Erythroblast (primary cell): ENCODE data around the gene ALKBH3.

Experiments
- DNase-seq, 2 experiments: peaks; one replicate each; lab custom pipeline; 2025; lab: John Stamatoyannopoulos, UW
- GATA1 ChIP-seq: IDR thresholded peaks from 2 replicates; pipeline ENCODE4 v1.6.1; 2011; ENCODE audit warnings: low read depth, mild to moderate bottlenecking, control low read depth, low read length, moderate library complexity
- POLR2A ChIP-seq: IDR thresholded peaks from 2 replicates; pipeline ENCODE4 v1.6.1; 2011; ENCODE audit warnings: mild to moderate bottlenecking, low read length

Gene ALKBH3

GRCh38 chr11:43962383-43963278 lies 82.0 kb downstream of the ALKBH3 start:
- no peak for DNase-seq

GRCh38 chr11:43963279-43963620 lies 82.6 kb downstream of the ALKBH3 start:
- TF ChIP-seq POLR2A, result no peak
- no peak for TF ChIP-seq GATA1
- DNase-seq, result no peak

More at GRCh38 chr11:43962383-43963278, 82.0 kb downstream of the ALKBH3 start:
- TF ChIP-seq GATA1 (no peak), POLR2A (no peak)

- no peak for TF ChIP-seq POLR2A
- TF ChIP-seq GATA1, result no peak
These were observed 87.0 kb downstream of the ALKBH3 start for GRCh38 chr11:43967661-43968060.

GRCh38 chr11:43968719-43969118 lies 88.1 kb downstream of the ALKBH3 start:
- no peak for DNase-seq
- TF ChIP-seq POLR2A, result no peak

More at GRCh38 chr11:43967661-43968060, 87.0 kb downstream of the ALKBH3 start:
- DNase-seq, result no peak

- TF ChIP-seq POLR2A (no peak), GATA1 (no peak)
- DNase-seq, result no peak
These were observed 88.9 kb downstream of the ALKBH3 start for GRCh38 chr11:43969543-43969942.
